HG02852 (cell line): ENCODE results near the gene HCAR3.
"Not testable (repeated sequence)": the region's sequence is repeated elsewhere in the genome, so short reads cannot be mapped to it uniquely, and the experiment has no call there.

Experiments
- ATAC-seq: cut with Tn5 transposase; IDR thresholded peaks from one replicate; pipeline ENCODE4 v1.9.1; 2021; ENCODE audit warnings: mild to moderate bottlenecking, moderate library complexity; ENCODE audit not compliant: unreplicated experiment

Gene HCAR3

DNA sequence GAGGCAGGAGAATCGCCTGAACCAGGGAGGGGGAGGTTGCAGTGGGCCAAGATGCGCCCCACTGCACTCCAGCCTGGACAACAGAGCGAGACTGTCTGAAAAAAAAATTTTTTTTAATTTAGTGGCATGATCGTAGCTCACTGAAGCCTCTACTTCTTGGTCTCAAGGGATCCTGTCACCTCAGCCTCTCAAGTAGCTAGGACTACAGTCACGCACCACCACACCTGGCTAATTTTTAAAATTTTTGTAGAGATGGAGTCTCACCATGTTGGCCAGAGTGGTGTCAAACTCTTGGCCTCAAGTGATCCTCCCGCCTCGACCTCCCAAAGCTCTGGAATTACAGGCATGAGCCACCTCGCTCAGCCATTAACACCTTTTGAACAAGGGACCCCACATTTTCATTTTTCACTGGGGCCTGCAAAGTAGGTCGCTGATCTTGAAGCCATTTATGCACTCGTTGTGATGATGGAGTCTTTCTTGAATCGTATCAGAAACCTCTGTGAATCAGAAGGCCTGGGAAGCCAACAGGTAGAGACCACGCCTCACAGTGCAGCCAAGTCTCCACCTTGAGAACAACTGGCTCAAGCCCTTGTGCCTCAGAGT is 8.1 kb upstream of the HCAR3 start:
- no peak for ATAC-seq

DNA sequence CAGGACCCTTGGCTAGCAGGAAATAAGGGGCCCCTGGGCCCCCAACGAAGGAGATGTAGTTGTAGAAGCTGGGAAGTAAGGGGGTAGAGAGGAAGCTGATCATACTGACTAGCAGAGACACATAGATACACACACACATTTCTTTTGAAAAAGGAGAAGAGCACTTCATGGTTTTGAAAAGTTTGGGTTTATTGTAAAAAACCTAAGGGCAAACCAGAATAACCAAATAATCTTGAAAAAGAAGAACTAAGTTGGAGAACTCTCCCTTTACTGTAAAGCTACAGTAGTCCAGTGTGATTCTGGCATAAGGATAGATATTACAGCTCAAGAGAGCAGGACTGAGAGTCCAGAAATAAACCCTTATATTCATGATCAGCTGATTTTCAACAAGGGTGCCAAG is 5.8 kb upstream of the HCAR3 start:
- no peak for ATAC-seq

DNA sequence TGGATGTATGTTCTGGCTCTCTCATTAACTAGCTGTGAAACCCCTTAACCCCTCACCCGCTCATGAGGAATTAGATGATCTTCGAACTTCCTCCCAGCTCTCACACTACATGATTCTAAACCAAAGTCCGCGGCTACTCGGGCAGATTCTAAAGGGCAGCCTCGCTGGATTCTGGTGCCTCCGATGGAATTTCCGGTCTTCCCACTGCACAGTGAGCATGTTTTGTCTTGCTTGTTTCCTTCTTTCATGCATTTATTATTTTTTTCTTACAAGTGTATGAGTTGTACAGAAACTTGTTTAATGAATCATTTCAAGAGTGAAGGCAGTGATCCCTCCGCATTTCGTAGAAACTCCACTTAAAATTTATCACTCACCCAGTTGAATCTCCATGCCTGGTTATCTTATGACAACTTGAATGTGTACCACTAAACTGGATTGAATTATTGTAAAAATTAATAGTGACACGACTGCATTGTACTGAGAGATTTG is 4.5 kb upstream of the HCAR3 start:
- no peak for ATAC-seq

DNA sequence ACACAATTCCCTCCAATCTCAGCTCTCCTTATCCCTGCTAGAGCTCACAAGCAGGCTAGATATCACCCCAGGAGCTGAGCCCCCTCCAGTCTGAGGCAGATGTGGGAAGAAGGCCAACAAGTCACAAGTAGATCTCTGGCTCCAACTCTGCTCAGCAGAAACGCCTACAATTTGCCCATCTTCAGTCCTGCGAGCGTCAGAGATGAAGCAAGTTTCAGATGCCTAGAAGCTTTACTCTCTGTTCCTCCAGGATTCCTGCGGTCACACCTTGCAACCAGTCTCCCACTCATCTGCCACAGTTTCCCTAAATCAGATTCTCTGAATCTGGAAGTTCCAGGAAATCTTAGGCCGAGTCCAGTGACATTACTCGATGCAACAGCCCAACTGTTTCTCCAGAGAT is 1.4 kb downstream of the HCAR3 start:
- ATAC-seq, result not testable (repeated sequence)

DNA sequence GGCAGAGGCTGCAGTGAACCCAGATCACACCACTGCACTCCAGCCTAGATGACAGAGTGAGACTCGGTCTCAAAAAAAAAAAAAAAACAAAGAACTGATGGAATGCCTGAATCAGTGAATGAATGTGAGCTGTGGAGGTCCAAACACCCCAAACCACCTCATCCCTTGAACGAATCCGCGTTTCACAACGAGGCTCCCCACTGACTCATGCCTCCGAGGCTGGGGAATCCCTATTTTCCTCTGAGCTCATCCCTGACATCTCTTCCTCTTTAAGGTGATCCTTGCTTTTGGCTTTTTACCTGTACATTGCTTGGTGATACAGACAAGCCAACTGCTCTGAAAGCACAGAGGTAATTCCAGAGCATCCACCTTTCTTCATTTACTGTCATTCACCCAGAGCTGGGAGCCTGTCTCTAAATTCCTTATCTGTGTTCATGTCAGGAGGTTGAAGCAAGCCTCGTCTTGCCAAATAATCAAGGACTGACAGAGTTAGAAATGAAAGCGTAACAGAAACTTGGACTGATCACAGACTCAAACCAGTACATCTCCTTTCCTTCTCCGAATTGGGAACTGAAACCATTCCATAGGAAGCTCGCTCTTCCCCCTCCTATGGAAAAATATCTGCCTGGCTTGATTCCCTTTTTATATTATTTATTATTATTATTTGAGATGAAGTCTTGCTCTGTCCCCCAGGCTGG is 3.0 kb downstream of the HCAR3 start:
- not testable (repeated sequence) for ATAC-seq

DNA sequence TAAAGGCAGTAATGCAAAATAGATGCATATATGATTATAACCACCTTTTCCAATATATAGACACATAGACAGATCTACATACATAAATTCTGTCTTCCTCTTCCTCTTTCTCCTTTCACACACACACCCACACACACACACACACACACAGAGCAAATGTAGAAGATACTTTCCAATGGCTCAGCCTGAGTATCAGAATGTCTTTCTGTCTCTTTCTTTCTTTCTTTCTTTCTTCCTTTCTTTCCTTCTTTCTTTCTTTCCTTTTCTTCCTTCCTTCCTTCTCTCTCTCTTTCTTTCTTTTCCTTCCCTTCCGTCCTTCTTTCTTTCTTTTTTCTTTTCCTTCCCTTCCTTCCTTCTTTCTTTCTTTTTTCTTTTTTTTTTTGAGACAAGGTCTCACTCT is 5.3 kb downstream of the HCAR3 start:
- ATAC-seq, result not testable (repeated sequence)

DNA sequence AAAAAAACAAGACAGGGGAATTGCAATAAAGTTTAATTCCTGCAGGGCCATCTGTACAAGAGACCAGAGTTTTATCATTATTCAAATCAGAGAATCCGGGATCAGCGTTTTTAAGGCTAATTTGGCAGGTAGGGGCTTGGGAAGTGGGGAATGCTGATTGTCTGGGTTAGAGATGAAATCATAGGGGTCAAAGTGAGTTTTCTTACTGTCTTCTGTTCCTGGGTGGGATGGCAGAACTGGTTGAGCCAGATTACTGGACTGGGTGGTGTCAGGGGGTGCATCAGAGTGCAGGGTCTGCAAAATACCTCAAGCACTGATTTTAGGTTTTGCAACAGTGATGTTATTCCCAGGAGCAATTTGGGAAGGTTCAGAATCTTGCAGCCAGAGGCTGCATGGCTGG is 6.3 kb downstream of the HCAR3 start:
- not testable (repeated sequence) for ATAC-seq

DNA sequence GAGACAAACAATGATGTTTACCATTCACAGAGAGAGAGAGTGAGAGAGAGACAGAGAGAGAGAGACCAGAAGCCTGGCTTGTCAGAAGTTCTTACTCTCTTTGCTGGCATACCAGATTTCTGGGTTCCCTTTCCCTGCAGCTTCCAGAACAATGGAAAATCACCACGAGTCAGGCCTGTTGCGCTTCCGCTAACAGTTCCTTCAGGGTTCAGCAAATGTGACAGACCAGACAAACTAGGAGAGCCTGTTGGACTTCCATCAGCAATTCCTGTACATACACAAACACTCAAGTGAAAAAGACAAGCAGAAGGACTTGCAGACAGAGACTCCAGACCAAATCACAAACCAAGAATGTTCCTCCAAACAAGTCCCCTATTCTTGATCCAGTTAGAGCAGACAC is 7.3 kb downstream of the HCAR3 start:
- ATAC-seq, result not testable (repeated sequence)

DNA sequence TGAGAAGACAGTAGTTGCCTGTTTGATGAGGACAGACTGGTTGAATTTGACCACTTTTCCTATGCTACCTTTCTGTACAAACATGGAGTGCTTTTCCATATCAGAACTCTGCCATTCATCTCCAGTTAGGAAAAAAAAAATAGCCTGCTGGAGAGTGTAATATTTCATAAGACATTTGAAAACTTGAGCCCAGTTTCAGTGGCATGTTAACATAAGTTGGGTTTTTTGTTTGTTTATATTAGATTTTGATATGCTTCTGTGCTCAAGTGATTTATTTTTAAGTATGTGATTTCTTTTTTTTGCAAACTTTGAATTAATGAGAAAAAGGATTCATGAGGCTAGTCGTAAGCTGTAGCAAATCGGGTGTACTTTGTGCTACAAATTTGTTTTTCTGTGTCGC is 12.8 kb downstream of the HCAR3 start:
- ATAC-seq, result not testable (repeated sequence)

DNA sequence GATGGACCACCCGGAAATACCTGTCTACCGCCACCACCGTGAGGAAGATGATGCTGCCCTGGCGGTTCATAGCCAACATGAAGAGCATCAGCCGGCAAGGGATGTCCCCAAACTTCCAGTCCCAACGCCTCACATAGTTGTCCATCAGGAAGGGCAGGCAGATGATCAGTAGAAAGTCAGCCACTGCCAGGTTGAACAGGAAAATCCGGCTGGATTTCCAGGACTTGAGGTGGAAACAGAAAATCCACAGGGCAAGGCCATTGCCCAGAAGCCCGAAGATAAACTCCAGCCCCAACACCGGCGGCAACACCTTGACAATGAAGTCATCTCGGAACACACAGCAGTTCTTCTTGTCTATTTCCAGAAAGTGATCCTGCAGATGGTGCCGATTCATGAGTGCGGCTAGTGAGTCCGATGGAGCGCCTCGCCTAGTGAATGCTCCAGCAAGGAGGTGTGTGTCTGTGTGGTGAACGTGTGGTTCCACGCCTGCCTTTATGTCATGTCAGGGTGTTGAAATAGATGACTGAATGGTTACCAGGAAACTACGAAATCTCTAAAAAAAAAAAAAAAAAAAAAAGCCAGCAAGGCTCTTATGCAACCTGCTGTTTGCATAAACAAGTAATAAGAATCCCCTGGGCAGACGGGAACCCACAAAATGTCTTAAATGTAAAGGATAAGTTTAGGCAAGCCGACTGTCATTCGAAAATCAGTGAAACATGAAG is 13.6 kb downstream of the HCAR3 start, which contains the start of gene HCAR2:
Gene HCAR2 (minus strand): TSS at position 468 of the 722 bp plus-strand sequence. CDS start 74 bp downstream, at position 394.
- ATAC-seq, result not testable (repeated sequence)

DNA sequence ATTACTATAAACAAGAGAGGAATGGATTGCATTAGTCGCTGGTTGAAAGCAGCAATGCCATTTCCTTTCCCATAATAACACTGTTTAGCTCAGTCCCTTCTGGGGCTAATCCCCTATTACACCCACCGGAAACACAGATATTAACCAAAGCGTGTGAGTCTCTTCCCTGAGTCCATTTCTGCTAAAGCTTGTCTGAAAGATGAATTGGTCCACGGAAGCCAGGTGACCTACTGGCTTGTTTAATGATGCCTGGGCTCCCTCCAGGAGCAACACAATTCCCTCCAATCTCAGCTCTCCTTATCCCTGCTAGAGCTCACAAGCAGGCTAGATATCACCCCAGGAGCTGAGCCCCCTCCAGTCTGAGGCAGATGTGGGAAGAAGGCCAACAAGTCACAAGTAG is 15.1 kb downstream of the HCAR3 start:
- not testable (repeated sequence) for ATAC-seq

DNA sequence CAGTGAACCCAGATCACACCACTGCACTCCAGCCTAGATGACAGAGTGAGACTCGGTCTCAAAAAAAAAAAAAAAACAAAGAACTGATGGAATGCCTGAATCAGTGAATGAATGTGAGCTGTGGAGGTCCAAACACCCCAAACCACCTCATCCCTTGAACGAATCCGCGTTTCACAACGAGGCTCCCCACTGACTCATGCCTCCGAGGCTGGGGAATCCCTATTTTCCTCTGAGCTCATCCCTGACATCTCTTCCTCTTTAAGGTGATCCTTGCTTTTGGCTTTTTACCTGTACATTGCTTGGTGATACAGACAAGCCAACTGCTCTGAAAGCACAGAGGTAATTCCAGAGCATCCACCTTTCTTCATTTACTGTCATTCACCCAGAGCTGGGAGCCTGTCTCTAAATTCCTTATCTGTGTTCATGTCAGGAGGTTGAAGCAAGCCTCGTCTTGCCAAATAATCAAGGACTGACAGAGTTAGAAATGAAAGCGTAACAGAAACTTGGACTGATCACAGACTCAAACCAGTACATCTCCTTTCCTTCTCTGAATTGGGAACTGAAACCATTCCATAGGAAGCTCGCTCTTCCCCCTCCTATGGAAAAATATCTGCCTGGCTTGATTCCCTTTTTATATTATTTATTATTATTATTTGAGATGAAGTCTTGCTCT is 16.4 kb downstream of the HCAR3 start:
- not testable (repeated sequence) for ATAC-seq

DNA sequence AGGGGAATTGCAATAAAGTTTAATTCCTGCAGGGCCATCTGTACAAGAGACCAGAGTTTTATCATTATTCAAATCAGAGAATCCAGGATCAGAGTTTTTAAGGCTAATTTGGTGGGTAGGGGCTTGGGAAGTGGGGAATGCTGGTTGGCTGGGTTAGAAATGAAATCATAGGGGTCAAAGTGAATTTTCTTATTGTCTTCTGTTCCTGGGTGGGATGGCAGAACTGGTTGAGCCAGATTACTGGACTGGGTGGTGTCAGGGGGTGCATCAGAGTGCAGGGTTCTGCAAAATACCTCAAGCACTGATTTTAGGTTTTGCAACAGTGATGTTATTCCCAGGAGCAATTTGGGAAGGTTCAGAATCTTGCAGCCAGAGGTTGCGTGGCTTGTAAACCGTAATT is 19.7 kb downstream of the HCAR3 start:
- ATAC-seq, result not testable (repeated sequence)

DNA sequence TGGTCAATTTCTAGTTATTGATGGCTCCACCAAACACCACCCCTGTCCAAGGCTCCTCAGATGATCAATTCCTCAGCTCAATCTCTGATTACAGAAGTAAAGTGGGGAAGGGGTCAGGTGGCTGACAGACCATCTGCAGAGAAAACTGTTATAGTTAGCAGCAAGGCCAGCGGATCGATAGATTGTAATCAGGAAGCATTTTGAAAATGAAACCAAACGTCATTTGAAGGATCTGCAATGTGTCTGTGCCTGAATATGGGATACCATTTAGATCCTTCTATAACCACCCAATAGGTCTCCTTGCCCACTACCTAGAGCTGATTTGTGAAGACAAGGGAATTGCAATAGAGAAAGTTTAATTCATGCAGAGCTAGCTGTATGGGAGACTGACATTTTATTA is 25.0 kb downstream of the HCAR3 start:
- ATAC-seq, result no peak

DNA sequence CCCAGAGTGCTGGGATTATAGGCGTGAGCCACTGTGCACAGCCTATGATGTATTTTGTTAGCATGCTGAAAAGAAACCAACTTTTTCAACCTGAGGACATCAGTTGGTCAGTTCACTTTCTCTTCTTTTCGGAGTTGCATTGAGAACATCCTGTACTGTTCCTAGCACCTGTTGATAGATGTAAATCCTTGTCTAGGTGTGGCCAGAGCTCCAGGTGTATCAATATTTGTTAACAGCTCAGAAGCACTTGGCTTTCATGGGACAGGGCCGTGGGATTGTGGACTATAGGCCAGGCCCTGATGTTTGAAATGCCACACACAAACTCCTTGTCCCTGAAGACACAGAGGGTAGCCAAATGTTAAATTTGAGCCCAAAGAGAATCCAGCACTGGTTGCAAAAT is 28.3 kb downstream of the HCAR3 start:
- no peak for ATAC-seq

DNA sequence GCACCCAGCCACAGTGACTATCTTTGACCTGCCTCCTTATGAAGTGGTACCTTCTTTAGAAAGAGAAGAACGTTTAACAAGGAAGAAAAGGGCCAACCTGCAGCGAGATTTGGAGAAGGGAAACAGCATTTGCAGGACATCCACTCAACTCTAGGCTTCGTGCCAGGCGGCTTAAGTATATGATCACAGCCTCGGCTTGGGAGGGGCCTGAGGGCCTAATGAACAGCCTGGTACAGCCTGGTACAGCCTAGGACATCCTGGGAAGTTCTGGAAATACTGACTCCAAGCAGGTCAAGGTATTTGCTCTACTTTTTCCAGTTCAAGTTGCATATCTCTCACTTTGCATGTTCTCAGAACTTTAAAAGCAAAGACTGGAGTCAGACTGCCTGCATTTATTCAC is 29.5 kb downstream of the HCAR3 start:
- no peak for ATAC-seq

DNA sequence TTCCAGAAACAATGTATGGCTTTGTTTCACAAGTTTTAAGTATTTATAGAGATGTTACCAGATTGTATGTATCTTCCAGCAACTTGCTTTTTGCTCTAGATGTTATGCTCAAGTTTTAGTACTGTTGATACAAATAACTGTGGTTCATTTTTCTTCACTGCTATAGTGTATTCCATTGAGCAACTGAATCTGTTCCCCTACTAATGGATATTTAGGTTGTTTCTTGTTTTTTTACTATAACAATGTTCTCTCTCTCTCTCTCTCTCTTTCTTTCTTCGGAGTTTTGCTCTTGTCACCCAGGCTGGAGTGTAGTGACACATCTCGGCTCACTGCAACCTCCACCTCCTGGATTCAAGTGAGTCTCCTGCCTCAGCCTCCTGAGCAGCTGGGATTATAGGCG is 30.1 kb downstream of the HCAR3 start:
- ATAC-seq, result no peak

DNA sequence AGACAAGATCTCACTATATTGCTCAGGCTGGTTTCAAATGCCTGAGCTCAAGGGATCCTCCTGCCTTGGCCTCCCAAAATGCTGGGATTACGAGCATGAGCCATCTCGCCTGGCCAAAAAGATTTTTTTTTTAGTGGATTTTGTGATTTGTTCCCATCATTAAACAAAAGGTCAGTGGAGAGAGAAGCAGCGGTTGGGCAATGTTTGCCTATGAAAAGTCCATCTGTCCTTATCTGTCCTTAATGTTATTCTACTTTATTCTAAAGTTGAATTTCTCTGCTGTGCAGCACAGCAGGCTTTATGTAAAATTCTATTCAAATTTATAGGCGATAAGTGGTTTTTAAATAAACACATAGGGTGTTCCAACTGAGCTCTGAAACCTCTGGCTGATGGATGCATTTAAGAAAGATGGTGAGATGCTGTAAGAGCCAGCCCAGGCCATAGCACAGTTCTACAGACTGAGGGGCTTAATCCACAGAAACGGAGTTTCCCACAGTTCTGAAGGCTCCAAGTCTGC is 32.3 kb downstream of the HCAR3 start:
- no peak for ATAC-seq

DNA sequence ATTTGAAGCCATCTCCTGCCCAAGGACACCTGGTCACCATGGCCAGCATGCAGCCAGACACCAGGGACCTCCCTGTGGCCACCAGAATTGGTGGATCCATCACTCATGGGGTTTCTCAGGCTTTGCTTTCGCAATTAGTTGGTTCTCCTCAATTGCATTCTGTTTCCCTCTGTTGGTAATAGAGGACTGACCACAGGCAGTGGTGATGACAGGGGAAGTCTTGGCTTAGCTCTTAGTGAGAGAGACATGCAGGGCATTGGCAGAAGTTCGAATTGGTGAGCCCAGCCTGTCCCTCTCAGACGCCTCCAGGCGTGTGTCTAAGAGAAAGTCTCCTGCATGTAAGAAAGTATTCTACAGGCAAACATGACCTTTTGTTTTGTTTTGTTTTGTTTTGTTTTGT is 34.8 kb downstream of the HCAR3 start:
- ATAC-seq, result no peak

DNA sequence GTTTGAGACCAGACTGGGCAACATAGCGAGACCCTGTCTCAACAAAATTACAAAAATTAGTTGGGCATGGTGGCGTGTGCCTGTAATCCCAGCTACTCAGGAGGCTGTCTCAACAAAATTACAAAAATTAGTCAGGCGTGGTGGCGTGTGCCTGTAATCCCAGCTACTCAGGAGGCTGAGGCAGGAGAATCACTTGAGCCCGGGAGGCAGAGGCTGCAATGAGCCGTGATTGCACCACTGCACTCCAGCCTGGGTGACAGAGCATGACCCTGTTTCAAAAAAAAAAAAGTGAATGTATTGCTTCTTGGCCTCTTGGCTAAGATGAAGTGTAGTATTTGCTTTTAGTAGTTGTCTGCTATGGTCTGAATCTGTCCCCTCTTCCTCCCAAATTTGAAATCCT is 35.6 kb downstream of the HCAR3 start:
- not testable (repeated sequence) for ATAC-seq

DNA sequence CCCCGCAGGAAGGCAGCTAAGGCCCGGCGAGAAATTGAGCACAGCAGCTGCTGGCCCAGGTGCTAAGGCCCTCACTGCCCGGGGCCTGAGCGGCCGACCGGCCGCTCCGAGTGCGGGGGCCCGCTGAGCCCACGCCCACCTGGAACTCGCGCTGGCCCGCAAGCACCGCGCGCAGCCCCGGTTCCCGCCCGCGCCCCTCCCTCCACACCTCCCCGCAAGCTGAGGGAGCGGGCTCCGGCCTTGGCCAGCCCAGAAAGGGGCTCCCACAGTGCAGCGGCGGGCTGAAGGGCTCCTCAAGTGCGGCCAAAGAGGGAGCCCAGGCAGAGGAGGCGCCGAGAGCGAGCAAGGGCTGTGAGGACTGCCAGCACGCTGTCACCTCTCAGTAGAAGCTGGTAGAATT is 39.8 kb downstream of the HCAR3 start:
- not testable (repeated sequence) for ATAC-seq
